GM21528 (cell line): Measurements from ENCODE around the gene AIFM3.

Experiments used
- ATAC-seq: cut with Tn5 transposase; IDR thresholded peaks from one replicate; pipeline ENCODE4 v1.9.1; 2021; ENCODE audit warnings: mild to moderate bottlenecking, moderate library complexity; ENCODE audit not compliant: unreplicated experiment, low FRiP score

AIFM3 gene

GRCh38 chr22:21022955-21023614 lies 56.0 kb downstream of the AIFM3 start:
- ATAC-seq = no peak

GRCh38 chr22:21025266-21025665 lies 58.2 kb downstream of the AIFM3 start:
- ATAC-seq = no peak

- ATAC-seq = no peak
Observed at GRCh38 chr22:21025763-21026755, 59.0 kb downstream of the AIFM3 start.

GRCh38 chr22:21026783-21027692 lies 60.0 kb downstream of the AIFM3 start:
- ATAC-seq = no peak

GRCh38 chr22:21028277-21029251 lies 61.5 kb downstream of the AIFM3 start:
- ATAC-seq = no peak

- ATAC-seq = no peak
Observed at GRCh38 chr22:21029486-21030025, 62.5 kb downstream of the AIFM3 start.

- ATAC-seq = no peak
Observed at GRCh38 chr22:21030032-21030431, 63.0 kb downstream of the AIFM3 start.
